GM12873 (cell line): ENCODE results near the gene PPP2R2B.

Experiments
- TF ChIP-seq, protein P1 (sequence below): IDR thresholded peaks from 2 replicates; pipeline ENCODE4 v1.5.1; 2012; ENCODE audit warnings: low read depth, mild to moderate bottlenecking, moderate library complexity, low read length, control low read depth; ENCODE audit not compliant: insufficient read depth; ENCODE audit errors: missing control alignments

The PPP2R2B gene

DNA sequence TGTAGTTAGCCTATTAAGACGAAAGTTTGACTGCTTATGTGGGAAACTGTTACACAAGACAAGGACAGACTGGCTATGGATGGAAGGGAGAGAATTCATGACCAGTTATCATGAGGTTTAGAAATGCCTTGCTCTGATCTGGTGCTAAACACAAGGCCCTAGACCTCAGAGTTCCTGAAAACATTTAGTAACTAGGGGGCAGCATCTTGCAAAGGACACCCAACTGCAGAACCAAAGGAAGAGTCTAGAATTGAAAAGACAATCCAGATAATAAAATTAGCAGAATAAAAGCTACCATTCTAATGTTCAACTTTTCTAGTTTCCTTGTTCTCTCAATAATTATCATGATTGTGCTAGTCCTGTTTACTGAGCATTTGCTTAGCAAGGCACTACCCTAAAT lies 232.1 kb downstream of the PPP2R2B start:
- TF ChIP-seq, protein P1, sequence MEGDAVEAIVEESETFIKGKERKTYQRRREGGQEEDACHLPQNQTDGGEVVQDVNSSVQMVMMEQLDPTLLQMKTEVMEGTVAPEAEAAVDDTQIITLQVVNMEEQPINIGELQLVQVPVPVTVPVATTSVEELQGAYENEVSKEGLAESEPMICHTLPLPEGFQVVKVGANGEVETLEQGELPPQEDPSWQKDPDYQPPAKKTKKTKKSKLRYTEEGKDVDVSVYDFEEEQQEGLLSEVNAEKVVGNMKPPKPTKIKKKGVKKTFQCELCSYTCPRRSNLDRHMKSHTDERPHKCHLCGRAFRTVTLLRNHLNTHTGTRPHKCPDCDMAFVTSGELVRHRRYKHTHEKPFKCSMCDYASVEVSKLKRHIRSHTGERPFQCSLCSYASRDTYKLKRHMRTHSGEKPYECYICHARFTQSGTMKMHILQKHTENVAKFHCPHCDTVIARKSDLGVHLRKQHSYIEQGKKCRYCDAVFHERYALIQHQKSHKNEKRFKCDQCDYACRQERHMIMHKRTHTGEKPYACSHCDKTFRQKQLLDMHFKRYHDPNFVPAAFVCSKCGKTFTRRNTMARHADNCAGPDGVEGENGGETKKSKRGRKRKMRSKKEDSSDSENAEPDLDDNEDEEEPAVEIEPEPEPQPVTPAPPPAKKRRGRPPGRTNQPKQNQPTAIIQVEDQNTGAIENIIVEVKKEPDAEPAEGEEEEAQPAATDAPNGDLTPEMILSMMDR = no peak

DNA sequence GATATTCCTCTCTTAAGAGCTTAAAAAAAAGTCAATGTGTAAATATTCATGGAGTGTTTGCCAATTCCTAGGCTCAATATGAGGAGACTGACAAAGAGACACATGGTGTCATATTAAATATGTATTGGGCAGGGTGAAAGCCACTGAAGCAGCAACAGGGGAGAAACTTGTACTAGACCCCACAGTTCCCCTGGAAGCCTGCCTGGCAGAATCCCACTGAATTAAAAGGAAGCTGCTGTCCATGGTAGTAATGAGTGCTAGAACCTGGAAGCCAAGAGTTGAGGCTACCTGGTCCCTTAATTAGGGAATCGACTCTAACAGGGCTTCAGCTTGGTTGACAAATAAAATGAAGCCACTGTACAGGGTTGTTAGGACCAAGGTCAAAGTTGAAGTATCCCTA lies 233.2 kb downstream of the PPP2R2B start:
- TF ChIP-seq, protein P1 = no peak

- TF ChIP-seq, protein P1 = no peak
These were observed 233.7 kb downstream of the PPP2R2B start for GRCh38 chr5:146644831-146645230.

DNA sequence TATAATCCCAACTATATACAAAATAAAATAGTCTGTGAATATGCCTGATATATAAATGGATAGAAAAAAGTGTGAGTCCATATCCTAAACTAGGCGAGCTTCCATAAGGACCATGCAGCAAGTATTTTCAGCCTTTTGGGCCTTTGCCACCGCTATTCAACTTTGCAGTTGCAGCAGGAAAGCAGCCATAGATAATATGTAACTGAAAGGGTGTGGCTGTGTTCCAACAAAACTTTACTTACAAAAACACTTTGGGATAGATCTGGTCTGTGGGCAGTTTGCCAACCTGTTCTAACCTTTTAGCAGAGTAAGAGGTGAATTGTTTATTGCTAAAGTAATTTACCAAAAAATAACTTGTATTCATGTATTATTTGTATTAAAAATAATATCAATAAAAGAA lies 234.8 kb downstream of the PPP2R2B start:
- TF ChIP-seq, protein P1 = no peak

- TF ChIP-seq, protein P1 = no peak
These were observed 236.1 kb downstream of the PPP2R2B start for GRCh38 chr5:146642410-146642809.

GRCh38 chr5:146641941-146642340 lies 236.6 kb downstream of the PPP2R2B start:
- TF ChIP-seq, protein P1 = no peak

DNA sequence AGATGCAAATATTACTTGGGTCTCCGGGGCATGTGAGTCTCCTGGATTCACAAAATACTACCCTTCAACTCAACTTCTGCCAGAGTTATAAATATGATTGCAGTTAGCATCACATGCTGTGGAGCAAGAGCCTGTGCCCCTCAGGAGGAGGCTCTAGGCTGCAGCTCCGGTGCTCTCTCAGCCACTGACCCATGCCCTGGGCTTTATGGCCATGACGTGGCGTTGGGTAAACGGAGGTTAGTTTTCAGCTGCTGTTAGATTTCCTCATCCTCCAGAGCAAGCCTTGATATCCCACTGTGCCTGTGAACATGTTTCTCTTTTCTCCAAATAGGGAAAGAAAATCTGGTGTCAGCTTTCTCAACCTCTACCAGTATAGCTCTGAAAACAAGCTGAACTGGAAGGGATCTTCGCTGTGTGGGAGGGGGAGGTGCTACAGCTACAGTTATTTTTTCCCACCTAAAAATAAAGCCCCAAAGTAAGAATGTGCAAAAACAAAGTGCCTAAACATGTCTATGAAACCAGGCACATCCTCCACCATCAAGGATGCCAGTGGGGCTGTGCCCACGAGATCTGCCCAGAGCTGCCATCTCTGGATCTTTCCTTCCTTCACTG lies 238.2 kb downstream of the PPP2R2B start:
- TF ChIP-seq, protein P1 = no peak
